ENCODE data around the gene KCNG2. TPM values are rescaled to one million over a fixed set of nuclear protein-coding genes. Genes with fewer than 3 reads are reported as not detected.

The KCNG2 gene
- total RNA-seq, 2 experiments from 2014 or later: not detected

GRCh38 chr18:79784965-79785770 lies 12.6 kb upstream of the KCNG2 start:
- intact Hi-C loops (cut with micrococcal nuclease): no loop called here
- no peaks in the 10 kb centered on the region for H3K9me3 Mint-ChIP-seq
- ChIA-PET CTCF (no interaction called here), POLR2A (no interaction called here)
- no peaks in the 10 kb centered on the region for H3K36me3 Mint-ChIP-seq (ENCODE audit: low read depth)
- TF ChIP-seq, protein P1, sequence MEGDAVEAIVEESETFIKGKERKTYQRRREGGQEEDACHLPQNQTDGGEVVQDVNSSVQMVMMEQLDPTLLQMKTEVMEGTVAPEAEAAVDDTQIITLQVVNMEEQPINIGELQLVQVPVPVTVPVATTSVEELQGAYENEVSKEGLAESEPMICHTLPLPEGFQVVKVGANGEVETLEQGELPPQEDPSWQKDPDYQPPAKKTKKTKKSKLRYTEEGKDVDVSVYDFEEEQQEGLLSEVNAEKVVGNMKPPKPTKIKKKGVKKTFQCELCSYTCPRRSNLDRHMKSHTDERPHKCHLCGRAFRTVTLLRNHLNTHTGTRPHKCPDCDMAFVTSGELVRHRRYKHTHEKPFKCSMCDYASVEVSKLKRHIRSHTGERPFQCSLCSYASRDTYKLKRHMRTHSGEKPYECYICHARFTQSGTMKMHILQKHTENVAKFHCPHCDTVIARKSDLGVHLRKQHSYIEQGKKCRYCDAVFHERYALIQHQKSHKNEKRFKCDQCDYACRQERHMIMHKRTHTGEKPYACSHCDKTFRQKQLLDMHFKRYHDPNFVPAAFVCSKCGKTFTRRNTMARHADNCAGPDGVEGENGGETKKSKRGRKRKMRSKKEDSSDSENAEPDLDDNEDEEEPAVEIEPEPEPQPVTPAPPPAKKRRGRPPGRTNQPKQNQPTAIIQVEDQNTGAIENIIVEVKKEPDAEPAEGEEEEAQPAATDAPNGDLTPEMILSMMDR (IDR thresholded peaks at IDR 0.05): no peak
- no peaks in the 10 kb centered on the region for H3K4me1 Mint-ChIP-seq (ENCODE audit: low read depth)
- H3K4me3 Mint-ChIP-seq: no peak overlapping the region
- H3K27ac Mint-ChIP-seq: no peak overlapping the region
- DNase-seq (no peak), ATAC-seq (no peak)
- peaks cover 31% of the 10 kb centered on the region for H3K27me3 Mint-ChIP-seq

DNA sequence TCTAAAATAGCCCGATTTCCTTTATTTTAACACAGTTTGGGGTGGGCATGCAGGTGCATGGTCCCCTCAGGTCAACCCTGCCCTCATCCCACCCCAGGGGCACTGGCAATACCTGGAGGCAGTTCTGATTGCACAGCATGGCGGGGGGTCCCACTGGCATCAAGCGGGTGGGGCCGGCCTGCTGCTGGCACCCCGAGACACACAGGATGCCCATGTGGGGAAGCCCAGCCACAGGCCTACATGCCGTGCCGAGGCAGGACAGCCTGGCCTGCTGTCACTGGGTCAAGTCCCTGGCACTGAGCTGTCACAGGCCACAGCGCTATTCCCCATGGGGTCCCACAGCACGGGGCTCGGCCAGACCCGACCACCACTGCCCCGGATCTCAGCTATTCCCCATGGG lies 11.9 kb upstream of the KCNG2 start:
- no peak overlapping the region for H3K27ac Mint-ChIP-seq
- intact Hi-C loops (cut with micrococcal nuclease): no loop called here
- CTCF ChIA-PET: no interaction called here
- no peaks in the 10 kb centered on the region for H3K9me3 Mint-ChIP-seq
- POLR2A ChIA-PET: no interaction called here
- H3K27me3 Mint-ChIP-seq: peaks cover 33% of the 10 kb centered on the region
- no peaks in the 10 kb centered on the region for H3K4me1 Mint-ChIP-seq (ENCODE audit: low read depth)
- no peaks in the 10 kb centered on the region for H3K36me3 Mint-ChIP-seq (ENCODE audit: low read depth)
- TF ChIP-seq, protein P1 (IDR thresholded peaks at IDR 0.05): no peak
- no peak for ATAC-seq
- H3K4me3 Mint-ChIP-seq: no peak overlapping the region
- DNase-seq: no peak

DNA sequence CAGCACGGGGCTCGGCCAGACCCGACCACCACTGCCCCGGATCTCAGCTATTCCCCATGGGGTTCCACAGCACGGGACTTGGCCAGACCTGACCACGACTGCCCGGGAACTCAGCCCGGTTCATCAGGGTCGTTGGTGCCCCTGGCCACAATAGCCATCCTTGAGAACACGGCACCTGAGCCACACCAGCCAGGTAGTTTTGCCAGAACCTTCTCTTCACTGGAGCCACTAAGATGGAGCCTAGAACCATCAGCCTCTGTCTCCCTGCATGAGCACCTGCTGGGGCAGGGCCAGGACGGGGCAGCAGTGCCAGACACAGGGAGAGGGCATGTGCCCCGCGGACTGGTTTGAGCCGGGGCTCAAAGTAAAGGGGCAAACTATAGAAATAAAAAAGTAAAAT lies 11.4 kb upstream of the KCNG2 start:
- H3K27me3 Mint-ChIP-seq: peaks cover 38% of the 10 kb centered on the region
- H3K4me1 Mint-ChIP-seq (ENCODE audit: low read depth): peaks cover 4% of the 10 kb centered on the region
- POLR2A ChIA-PET: no interaction called here
- ATAC-seq: no peak
- no peaks in the 10 kb centered on the region for H3K36me3 Mint-ChIP-seq (ENCODE audit: low read depth)
- no peak overlapping the region for H3K27ac Mint-ChIP-seq
- no peaks in the 10 kb centered on the region for H3K9me3 Mint-ChIP-seq
- CTCF ChIA-PET: no interaction called here
- intact Hi-C loops (cut with micrococcal nuclease): no loop called here
- DNase-seq: no peak
- TF ChIP-seq, protein P1 (IDR thresholded peaks at IDR 0.05): no peak
- H3K4me3 Mint-ChIP-seq: no peak overlapping the region

GRCh38 chr18:79786786-79787526 lies 10.8 kb upstream of the KCNG2 start:
- Mint-ChIP-seq H3K9me3 (no peaks in the 10 kb centered on the region), H3K4me3 (no peak overlapping the region), H3K36me3 (ENCODE audit: low read depth) (no peaks in the 10 kb centered on the region), H3K4me1 (ENCODE audit: low read depth) (peaks cover 8% of the 10 kb centered on the region), H3K27me3 (peaks cover 45% of the 10 kb centered on the region), H3K27ac (no peak overlapping the region)
- ChIA-PET POLR2A (no interaction called here), CTCF (no interaction called here)
- no peak for DNase-seq
- intact Hi-C loops (cut with micrococcal nuclease): no loop called here
- no peak for ATAC-seq
- TF ChIP-seq, protein P1 (IDR thresholded peaks at IDR 0.05): no peak

- intact Hi-C loops (cut with micrococcal nuclease): no loop called here
- no peak for ATAC-seq
- H3K4me1 Mint-ChIP-seq (ENCODE audit: low read depth): peaks cover 11% of the 10 kb centered on the region
- TF ChIP-seq, protein P1 (IDR thresholded peaks at IDR 0.05): no peak
- H3K4me3 Mint-ChIP-seq: no peak overlapping the region
- ChIA-PET POLR2A (no interaction called here), CTCF (no interaction called here)
- no peaks in the 10 kb centered on the region for H3K9me3 Mint-ChIP-seq
- H3K36me3 Mint-ChIP-seq (ENCODE audit: low read depth): no peaks in the 10 kb centered on the region
- no peak for DNase-seq
- no peak overlapping the region for H3K27ac Mint-ChIP-seq
- H3K27me3 Mint-ChIP-seq: peaks cover 50% of the 10 kb centered on the region
Measured at GRCh38 chr18:79787527-79787864, 10.2 kb upstream of the KCNG2 start.
